GM21367 (cell line): Measurements from ENCODE around the gene CSF2RB.

Source experiments
- ATAC-seq: cut with Tn5 transposase; IDR thresholded peaks from one replicate; pipeline ENCODE4 v1.9.1; 2021; ENCODE audit not compliant: unreplicated experiment

Gene CSF2RB

DNA sequence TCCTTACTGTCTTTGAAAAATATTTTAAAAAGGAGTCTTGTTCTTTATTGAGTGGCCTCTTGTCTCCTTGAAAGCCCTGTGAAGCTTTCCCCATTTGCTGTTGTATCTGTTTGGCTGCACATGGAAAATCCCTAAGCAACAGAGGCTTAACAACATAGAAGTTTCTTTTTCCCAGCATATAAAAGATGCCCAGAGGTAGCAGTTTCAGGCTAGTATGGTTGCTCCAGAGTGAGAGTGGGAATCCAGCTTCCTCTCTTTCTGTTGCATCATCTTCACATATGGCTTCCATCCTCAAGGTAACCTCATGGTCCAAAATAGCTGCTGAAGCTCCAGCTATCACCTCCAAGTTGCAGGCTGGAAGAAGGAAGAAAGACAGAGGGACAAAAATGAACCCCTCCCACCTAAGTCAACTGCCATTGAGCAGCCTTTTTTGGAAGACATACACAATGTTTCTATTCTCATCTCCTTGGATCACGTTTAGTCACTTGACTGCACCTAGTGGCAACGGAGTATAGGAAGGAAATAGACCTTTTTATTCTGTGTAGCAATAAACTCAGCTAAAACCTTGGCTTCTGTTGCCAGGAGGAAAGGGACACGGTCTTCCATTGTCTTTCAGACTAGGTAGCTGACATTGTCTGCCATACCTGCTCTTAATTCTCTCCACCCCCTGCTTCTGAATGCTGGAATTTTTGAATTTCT, 5.3 kb downstream of the CSF2RB start:
- ATAC-seq: no peak

- ATAC-seq: no peak
Observed at GRCh38 chr22:36921309-36922104, 8.1 kb downstream of the CSF2RB start.

DNA sequence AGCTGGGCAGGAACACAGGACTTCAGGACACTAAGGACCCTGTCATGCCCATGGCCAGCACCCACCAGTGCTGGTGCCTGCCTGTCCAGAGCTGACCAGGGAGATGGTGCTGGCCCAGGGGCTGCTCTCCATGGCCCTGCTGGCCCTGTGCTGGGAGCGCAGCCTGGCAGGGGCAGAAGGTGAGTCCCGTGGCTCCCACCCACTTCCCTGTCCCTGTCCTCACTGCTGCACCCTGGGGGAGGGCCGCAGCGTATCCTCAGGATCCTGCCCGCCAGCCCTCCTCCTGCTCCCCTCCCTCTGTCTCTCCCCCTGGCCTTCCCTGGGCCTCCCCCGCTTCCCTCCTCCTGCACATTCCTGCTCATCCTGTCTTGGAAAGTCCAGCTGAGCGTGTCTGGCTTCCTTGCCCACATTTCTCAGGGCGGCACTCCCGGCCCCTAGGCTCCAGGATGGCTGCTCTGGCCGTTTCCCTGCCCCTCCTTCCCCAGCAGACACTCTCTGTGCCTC, 8.7 kb downstream of the CSF2RB start:
- no peak for ATAC-seq

DNA sequence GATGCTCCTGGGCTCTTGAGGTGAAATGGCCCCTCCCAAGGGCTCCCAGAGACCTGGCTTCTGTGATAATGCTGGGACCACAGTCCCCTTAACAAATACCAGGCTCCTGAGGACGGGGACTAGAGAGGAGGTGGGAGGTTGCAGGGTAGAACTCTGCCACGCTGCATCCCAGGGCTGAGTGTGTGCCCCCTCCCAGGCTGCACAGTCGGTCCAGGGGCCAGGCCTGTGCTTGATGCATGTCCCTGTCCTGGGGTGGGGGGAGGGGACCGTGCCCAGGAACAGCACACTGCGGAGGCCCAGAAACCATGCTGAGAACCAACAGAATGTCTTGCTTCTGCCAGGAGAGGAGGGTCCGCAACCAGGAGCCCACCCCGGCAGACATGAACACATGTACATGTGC, 9.3 kb downstream of the CSF2RB start:
- ATAC-seq: no peak

DNA sequence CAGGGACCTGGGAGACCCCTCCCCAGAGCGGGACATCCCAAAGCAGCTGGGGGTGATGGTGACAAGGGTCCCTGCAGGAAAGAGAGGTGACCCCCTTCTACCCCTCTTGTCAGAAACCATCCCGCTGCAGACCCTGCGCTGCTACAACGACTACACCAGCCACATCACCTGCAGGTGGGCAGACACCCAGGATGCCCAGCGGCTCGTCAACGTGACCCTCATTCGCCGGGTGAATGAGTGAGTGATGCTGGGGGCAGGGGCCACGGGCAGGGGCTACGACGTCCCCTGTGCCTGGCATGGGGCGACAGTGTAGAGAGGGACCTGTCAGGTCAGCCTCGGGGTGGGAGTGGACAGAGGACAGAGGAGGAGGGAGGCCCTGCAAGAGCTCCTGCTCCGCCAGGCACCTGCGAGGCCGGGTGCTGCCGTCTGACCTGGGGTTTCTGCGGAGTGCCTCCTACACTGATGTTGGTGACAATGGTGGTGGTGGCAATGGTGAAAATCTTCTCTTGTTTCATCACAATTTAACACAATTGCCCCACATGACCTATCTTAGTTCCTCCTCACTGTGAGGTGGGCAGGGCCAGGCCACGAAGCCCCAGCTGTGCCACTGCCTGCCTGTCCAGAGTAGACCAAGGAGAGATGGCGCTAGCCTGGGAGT, 9.8 kb downstream of the CSF2RB start:
- no peak for ATAC-seq

- no peak for ATAC-seq
Observed at GRCh38 chr22:36924151-36924698, 10.8 kb downstream of the CSF2RB start.

DNA sequence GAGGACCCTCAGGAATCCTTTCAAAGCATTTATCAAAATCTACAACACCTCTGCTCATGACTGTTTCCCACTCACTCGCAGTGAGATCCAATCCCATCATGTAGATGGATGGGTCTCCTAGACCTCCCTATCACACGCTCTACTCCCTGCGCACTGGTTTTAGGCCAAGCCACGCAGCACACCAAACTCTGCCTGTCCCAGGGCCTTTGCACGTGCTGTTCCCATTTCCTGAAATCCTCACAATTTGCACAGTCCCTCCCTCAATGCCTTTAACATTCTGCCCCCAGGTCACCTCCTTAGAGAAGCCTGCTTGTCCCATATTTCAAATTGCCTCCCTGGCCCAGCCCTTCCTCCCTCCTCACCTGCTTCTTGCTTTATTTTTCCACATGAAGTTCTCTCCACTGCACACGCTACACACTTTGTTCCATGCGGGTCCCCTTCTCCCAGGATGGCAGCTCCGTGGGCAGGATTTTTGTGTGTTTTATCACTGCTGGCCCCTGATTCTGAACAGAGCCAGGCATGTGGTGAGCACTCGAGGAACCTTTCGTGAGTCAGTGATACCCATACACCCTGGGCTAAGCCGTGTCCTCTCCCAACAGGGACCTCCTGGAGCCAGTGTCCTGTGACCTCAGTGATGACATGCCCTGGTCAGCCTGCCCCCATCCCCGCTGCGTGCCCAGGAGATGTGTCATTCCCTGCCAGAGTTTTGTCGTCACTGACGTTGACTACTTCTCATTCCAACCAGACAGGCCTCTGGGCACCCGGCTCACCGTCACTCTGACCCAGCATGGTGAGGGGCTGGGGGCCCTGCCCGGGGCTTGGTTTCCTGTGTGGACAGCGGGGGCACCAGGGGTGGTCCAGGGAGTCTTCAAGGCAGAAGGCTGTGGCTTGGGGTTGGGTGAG, 12.2 kb downstream of the CSF2RB start:
- no peak for ATAC-seq

DNA sequence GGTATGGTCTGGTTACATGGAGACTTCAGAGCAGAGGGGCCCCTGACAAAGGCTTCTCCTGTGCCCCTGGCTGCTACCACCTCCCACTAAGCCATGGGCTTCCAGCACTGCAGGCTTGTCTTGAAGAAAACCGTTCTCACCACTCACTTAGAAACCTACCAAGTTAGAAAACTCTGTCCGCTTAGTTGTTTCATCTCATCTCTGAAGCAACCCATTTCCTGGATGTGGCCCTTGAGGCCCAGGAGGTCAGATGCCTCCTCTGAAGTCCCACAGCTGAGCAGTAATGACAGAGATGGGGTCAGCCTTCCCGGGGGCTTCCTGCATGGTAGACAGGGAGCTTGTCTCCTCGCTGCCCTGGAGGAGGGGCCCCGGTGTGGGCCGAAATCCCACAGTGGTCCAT, 12.9 kb downstream of the CSF2RB start:
- no peak for ATAC-seq

DNA sequence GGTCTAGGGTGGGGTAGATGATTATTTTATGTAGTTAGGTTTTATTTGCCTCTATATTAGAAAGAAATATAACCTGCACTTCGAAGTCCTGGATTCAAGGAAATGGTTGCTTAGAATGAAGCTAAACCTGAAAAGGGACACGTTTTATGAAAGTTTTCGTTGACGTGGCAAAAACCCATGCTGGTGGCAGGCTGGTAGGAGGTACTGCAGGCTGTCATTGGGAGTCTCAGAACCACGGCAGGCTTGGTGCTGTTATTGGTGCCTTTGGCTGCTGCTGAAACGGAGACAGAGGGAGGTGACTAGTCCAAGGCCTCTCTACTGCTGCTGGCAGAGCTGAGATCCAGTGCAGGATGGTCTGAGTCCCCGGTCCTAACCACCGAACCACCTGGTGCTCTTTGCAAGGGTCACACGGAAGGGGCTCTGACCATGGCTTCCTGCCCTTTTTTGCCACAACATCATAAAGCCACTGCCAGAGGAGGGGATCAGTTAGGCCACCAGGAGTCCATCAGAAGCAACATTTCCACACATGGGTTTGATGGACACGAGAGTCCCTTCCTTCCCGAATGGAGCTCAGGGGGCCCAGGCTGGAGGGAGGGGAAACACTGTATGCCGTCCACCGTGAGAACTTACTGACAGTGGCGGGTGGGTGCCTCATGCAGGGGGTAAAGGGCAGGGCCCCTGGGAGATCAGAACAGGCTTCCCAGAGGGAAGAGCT, 13.4 kb downstream of the CSF2RB start:
- no peak for ATAC-seq

DNA sequence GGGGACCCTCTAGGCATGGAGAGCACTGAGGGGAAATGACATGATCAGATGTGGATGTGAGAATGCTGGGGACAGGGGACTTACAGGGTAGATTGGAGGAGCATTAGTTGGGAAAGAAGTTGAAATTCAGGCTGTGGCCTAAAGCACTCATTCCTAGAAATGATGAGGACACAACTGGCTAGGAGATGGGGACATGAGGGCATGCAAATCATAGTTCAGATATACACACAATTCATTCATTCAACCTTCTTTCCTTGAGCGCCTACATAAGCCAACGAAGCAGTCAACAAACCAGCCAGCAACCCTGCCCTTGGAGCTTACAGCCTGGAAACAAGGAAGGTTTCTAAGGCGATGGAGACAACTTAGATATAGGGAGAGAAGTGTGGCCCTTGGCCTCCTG, 14.2 kb downstream of the CSF2RB start:
- ATAC-seq: no peak

DNA sequence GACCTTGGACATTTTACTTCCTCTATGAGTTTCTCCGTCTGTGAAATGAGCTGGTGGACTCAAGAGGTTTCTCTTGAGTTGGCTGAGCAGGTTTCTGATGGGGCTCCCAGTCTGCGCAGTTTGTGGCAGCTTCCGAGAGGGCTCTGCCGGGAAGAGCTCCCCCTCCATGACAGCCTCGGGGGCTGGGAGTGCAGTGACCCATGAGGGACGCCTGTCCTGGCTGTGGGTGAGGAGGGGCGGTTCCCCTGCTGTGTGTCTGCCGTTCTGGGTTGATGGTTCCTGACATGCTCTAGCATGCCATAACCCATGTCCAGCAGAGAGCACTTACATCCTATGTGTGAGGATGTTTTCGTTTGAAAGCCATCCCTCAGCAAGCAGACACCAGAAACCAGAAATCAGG, 14.8 kb downstream of the CSF2RB start:
- ATAC-seq: no peak

- ATAC-seq: no peak
Observed at GRCh38 chr22:36928786-36929535, 15.5 kb downstream of the CSF2RB start.

DNA sequence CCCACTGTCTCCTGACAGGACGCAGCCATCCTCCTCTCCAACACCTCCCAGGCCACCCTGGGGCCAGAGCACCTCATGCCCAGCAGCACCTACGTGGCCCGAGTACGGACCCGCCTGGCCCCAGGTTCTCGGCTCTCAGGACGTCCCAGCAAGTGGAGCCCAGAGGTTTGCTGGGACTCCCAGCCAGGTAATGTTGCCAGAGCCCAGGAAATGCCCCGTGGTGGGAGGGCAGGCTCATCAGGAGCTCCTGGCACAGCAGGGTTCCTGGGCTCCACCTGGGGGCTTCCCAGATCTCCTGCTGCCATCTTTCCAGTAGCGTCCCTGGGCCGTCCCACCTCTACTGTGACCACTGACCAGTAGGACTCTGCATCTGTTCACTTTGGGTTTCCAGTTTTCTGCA, 16.2 kb downstream of the CSF2RB start:
- no peak for ATAC-seq

DNA sequence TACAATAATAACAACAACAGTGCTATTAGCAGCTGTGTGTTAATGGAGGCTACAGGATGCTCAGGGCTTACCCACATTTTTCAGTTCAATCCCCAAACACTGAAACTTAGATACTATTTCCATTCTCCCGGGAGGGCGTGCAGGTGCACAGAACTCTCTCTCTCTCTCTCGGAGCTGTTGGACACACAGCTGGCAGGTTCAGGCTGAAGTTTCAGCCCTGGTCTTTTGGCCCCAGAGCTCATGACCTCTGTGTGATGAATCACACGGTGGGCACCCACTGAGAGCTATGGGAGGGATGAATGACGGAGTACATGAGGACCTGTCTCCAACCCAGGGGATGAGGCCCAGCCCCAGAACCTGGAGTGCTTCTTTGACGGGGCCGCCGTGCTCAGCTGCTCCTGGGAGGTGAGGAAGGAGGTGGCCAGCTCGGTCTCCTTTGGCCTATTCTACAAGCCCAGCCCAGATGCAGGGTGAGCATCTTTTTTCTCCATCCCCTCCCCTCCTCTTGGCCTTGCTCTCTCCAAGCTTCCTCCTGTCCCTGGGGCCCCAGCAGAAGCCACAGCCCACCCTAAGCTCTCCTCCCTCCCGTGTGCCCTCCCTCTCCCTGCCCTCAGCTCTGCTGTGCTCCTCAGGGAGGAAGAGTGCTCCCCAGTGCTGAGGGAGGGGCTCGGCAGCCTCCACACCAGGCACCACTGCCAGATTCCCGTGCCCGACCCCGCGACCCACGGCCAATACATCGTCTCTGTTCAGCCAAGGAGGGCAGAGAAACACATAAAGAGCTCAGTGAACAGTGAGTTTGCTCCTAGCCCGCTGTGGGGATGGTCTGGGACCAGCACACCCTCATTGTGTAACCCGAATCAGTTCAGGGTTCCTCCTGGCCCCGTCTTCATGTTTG, 16.9 kb downstream of the CSF2RB start:
- no peak for ATAC-seq

GRCh38 chr22:36931446-36931845, 18.0 kb downstream of the CSF2RB start:
- no peak for ATAC-seq

DNA sequence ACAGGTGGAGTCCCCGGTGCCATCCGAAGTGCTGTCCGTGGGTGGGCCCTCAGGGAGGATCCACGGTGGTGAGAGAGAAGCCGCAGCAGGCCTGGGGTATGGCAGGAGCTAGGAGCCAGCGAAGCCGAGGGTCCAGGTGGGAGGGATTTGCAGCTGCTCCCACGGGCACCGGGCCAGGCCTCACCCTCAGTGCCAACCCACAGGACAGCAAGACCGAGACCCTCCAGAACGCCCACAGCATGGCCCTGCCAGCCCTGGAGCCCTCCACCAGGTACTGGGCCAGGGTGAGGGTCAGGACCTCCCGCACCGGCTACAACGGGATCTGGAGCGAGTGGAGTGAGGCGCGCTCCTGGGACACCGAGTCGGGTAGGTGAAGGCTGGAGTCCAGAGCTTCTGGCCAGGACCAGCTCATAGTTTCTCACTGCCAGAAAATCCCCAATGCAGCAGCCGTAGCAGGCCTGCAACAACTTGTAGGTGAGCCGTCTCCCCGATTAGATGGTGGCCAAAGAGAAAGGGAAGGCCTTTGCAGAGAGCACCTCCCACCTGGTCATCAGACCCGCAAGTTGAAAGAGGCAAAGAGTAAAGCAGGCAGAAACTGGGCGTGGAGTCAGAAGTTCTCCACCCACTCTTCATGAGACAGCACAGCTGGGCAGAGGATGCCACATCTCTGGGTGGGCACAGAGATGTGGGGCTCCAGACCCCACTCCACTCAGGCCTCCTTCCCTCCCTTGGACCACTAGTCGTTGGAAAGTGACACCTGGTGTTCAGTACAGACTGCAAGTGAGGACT, 20.4 kb downstream of the CSF2RB start:
- no peak for ATAC-seq
